AG09309 (cell line): ENCODE measurements around the gene TRIM2.

Experiments
- DNase-seq: peaks from one replicate; pipeline ENCODE4 v3.0.0-alpha.2; 2010; ENCODE audit warnings: low read depth
- H3K4me3 ChIP-seq: 2 replicates; pipeline ENCODE4 v1.5.1; 2011; ENCODE audit warnings: mild to moderate bottlenecking, low read depth, low read length, moderate library complexity; ENCODE audit not compliant: control insufficient read depth
- CTCF ChIP-seq: IDR thresholded peaks from 2 replicates; pipeline ENCODE4 v1.5.1; 2011; ENCODE audit warnings: mild to moderate bottlenecking, low read depth, low read length, inconsistent platforms; ENCODE audit not compliant: insufficient read depth, control insufficient read depth; ENCODE audit errors: missing control alignments

Gene TRIM2

GRCh38 chr4:153260553-153261300 lies 56.5 kb downstream of the TRIM2 start:
- H3K4me3 ChIP-seq, result no peak overlapping the region
- peak; percentile 67 for DNase-seq

GRCh38 chr4:153261461-153261860 lies 57.2 kb downstream of the TRIM2 start:
- no peak for TF ChIP-seq CTCF
- peak; percentile 23 for DNase-seq
- H3K4me3 ChIP-seq, result no peak overlapping the region

More at GRCh38 chr4:153260553-153261300, 56.5 kb downstream of the TRIM2 start:
- no peak for TF ChIP-seq CTCF

DNA sequence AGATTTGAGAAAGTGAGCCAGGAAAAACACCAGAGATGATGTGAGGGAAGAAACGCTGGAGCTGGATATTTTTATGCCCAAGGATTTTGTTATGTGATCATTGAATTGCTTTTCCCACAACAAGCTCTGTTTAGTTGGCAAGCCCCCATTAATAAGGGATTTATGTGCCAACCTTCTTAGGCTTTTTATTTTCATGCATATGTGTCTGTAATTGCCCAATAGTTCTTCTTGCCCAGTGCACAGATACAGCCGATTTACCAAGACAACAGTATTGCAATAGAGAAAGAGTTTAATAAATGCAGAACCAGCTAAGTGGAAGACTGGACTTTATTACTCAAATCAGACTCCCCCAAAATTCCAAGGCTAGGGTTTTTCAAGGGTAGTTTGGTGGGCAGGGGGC lies 57.7 kb downstream of the TRIM2 start:
- no peak for DNase-seq
- no peak overlapping the region for H3K4me3 ChIP-seq
- no peak for TF ChIP-seq CTCF

GRCh38 chr4:153265306-153266047 lies 61.2 kb downstream of the TRIM2 start:
- TF ChIP-seq CTCF, result no peak
- H3K4me3 ChIP-seq, result no peak overlapping the region
- DNase-seq, result no peak

DNA sequence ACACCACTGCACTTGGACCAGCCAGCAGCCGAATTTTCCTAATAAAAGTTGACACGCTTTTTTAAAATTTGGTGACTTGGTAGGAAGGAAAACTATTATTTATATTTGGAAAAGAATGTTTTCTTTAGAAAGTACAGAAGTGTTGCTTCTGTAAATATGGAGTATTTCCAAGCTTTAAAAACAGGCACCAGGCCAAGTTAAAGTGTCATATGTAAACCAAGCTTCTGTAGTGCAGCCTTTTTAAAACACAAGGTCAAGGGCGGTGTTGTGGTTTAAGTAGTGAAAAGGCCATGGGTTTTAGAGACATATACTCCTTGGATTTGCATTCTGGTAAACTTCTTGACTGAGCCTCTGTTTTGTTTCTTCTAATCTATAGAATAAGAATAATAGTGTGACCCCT lies 62.7 kb downstream of the TRIM2 start:
- TF ChIP-seq CTCF, result no peak
- DNase-seq, result no peak
- H3K4me3 ChIP-seq, result no peak overlapping the region

DNA sequence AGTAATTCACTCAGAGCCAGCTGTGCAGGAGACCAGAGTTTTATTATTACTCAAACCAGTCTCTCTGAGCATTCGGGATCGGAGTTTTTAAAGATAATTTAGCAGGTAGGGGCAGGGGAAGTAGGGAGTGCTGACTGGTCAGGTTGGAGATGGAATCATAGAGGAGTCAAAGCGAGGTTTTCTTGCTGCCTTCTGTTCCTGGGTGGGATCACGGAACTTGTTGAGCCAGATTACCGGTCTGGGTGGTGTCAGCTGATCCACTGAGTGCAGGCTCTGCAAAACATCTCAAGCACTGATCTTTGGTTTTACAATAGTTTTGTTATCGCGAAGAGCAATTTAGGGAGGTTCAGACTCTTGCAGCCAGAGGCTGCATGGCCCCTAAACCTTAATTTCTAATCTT lies 63.6 kb downstream of the TRIM2 start:
- TF ChIP-seq CTCF, result no peak
- no peak for DNase-seq
- no peak overlapping the region for H3K4me3 ChIP-seq

DNA sequence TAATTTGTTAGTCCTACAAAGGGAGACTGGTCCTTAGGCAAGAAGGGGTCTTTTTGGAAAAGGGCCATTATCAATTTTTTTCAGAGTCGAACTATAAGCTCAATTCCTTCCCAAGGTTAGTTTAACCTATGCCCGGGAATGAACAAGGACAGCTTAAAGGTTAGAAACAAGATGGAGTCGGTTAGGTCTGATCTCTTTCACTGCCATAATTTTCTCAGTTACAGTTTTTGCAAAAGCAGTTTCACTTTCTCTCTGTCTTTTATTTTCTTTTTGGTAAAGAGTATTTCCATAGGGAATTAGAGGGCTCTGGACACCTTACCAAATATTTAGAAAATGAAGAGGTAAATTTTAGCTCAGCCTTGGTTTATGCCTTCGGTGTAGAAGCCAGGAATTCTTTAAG lies 64.1 kb downstream of the TRIM2 start:
- no peak for TF ChIP-seq CTCF
- H3K4me3 ChIP-seq, result no peak overlapping the region
- no peak for DNase-seq
